HEK293 (cell line): ENCODE data around the gene HAT1.
A peak's percentile ranks its signal among the peaks of the same experiment; 100 is the strongest.
"Not testable (repeated sequence)": the region's sequence is repeated elsewhere in the genome, so short reads cannot be mapped to it uniquely, and the experiment has no call there.

ENCODE experiments used
- CTCF ChIA-PET: fragments of 350-600 bp; formaldehyde crosslinking; extraction: SDS; loops from one replicate; lab custom pipeline; 2021; ENCODE audit warnings: antibody characterized with exemption; lab: Yijun Ruan, JAX
- POLR2A ChIA-PET: fragments of 300-600 bp; formaldehyde crosslinking; extraction: SDS; loops from one replicate; lab custom pipeline; 2020; ENCODE audit warnings: antibody characterized with exemption, inconsistent platforms; lab: Yijun Ruan, JAX
- H3K27ac ChIP-seq: fragments of 200-500 bp; sonication (Bioruptor generic); 2 replicates; pipeline ENCODE4 v1.5.1; 2014; ENCODE audit warnings: low read depth, low read length, control low read depth, inconsistent platforms; ENCODE audit errors: extremely low read depth
- H3K36me3 ChIP-seq, 2 experiments: fragments of 200-500 bp in 1 of 2; sonication (Bioruptor generic) in 1 of 2; 1 replicate in 1 of 2; 2 replicates in 1 of 2; pipeline ENCODE4 v1.5.1; 2014 to 2017; ENCODE audit warnings: inconsistent platforms in 2 of 2, low read length in 2 of 2; ENCODE audit not compliant: control insufficient read depth in 2 of 2, insufficient read depth in 1 of 2
- H3K4me1 ChIP-seq: fragments of 200-500 bp; sonication (Bioruptor generic); 2 replicates; pipeline ENCODE4 v1.5.1; 2014; ENCODE audit warnings: mild to moderate bottlenecking, low read length, inconsistent platforms; ENCODE audit not compliant: control insufficient read depth, insufficient read depth
- H3K4me3 ChIP-seq: 2 replicates; pipeline ENCODE4 v1.5.1; 2011; ENCODE audit warnings: low read depth, mild to moderate bottlenecking, control low read depth, low read length, moderate library complexity
- H3K9me3 ChIP-seq: fragments of 200-500 bp; sonication (Bioruptor generic); 2 replicates; pipeline ENCODE4 v1.5.1; 2014; ENCODE audit warnings: low read depth, low read length, inconsistent platforms; ENCODE audit not compliant: control insufficient read depth, insufficient read depth
- YY2 ChIP-seq: fragments of 450-650 bp; formaldehyde crosslinking; IDR thresholded peaks from 2 replicates; pipeline ENCODE4 v1.5.1; 2016; ENCODE audit warnings: missing biosample characterization, missing genetic modification characterization
- ZBTB1 ChIP-seq: fragments of 450-650 bp; formaldehyde crosslinking; IDR thresholded peaks from 2 replicates; pipeline ENCODE4 v1.5.1; 2016; ENCODE audit warnings: missing biosample characterization, missing genetic modification characterization
- ZNF121 ChIP-seq: fragments of 450-650 bp; formaldehyde crosslinking; IDR thresholded peaks from 2 replicates; pipeline ENCODE4 v1.5.1; 2016; ENCODE audit warnings: missing biosample characterization, missing genetic modification characterization
- ZNF175 ChIP-seq: fragments of 450-650 bp; formaldehyde crosslinking; IDR thresholded peaks from 2 replicates; pipeline ENCODE4 v1.5.1; 2016; ENCODE audit warnings: missing biosample characterization, missing genetic modification characterization
- ZNF24 ChIP-seq: fragments of 450-650 bp; formaldehyde crosslinking; IDR thresholded peaks from 2 replicates; pipeline ENCODE4 v1.5.1; 2016; ENCODE audit warnings: missing biosample characterization, missing genetic modification characterization
- ZNF366 ChIP-seq: fragments of 450-650 bp; formaldehyde crosslinking; conservative IDR thresholded peaks from 2 replicates; pipeline ENCODE4 v1.5.1; 2016; ENCODE audit warnings: missing biosample characterization, missing genetic modification characterization
- ZNF404 ChIP-seq: fragments of 450-650 bp; formaldehyde crosslinking; IDR thresholded peaks from 2 replicates; pipeline ENCODE4 v1.5.1; 2017; ENCODE audit warnings: missing biosample characterization, missing genetic modification characterization
- ZNF426 ChIP-seq: fragments of 450-650 bp; formaldehyde crosslinking; IDR thresholded peaks from 2 replicates; pipeline ENCODE4 v1.5.1; 2017; ENCODE audit warnings: missing biosample characterization, missing genetic modification characterization, mild to moderate bottlenecking, inconsistent platforms, moderate library complexity
- ZNF529 ChIP-seq: fragments of 450-650 bp; formaldehyde crosslinking; IDR thresholded peaks from 2 replicates; pipeline ENCODE4 v1.5.1; 2017; ENCODE audit warnings: missing genetic modification characterization, missing biosample characterization; ENCODE audit not compliant: insufficient replicate concordance
- ZNF585B ChIP-seq: fragments of 450-650 bp; formaldehyde crosslinking; IDR thresholded peaks from 2 replicates; pipeline ENCODE4 v1.5.1; 2016; ENCODE audit warnings: missing biosample characterization, missing genetic modification characterization
- ZNF664 ChIP-seq: fragments of 450-650 bp; formaldehyde crosslinking; IDR thresholded peaks from 2 replicates; pipeline ENCODE4 v1.5.1; 2016; ENCODE audit warnings: missing biosample characterization, missing genetic modification characterization
- ZNF707 ChIP-seq: fragments of 450-650 bp; formaldehyde crosslinking; IDR thresholded peaks from 2 replicates; pipeline ENCODE4 v1.5.1; 2016; ENCODE audit warnings: missing biosample characterization, missing genetic modification characterization
- ZSCAN16 ChIP-seq: fragments of 450-650 bp; formaldehyde crosslinking; IDR thresholded peaks from 2 replicates; pipeline ENCODE4 v1.5.1; 2016; ENCODE audit warnings: missing biosample characterization, missing genetic modification characterization
- TF ChIP-seq, protein P1 (sequence below): fragments of 450-650 bp; formaldehyde crosslinking; IDR thresholded peaks from 2 replicates; pipeline ENCODE4 v1.5.1; 2016; ENCODE audit warnings: missing biosample characterization, missing genetic modification characterization
- TF ChIP-seq, protein P2 (sequence below): fragments of 450-650 bp; formaldehyde crosslinking; IDR thresholded peaks from 2 replicates; pipeline ENCODE4 v1.5.1; 2016; ENCODE audit warnings: missing biosample characterization, missing genetic modification characterization
- TF ChIP-seq, protein P3 (sequence below): fragments of 450-650 bp; formaldehyde crosslinking; conservative IDR thresholded peaks from 2 replicates; pipeline ENCODE4 v1.5.1; 2016; ENCODE audit warnings: low read depth, missing biosample characterization, missing genetic modification characterization

The HAT1 gene

DNA sequence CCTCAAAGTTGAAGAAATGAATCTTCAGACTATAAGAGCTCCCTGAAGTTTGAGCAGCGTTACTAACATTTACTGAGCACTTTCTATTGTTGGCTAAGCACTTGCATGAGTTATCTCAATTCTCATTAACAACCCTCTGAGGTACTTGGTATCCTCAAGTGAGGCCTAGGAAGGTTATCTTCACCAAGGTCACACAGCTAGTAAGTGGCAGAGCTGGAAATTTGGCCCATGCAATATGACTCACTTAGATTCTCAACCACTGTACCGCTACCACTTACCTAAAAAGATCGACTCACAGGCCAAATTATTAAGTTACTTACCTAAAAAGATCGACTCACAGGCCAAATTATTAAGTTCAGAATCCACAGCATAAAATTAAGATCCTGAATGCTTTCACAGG is 68.8 kb downstream of the HAT1 start:
- ChIA-PET POLR2A (no interaction called here), CTCF (no interaction called here)
- TF ChIP-seq ZNF426 (tag by site-specific recombination) = no peak
- TF ChIP-seq ZSCAN16 (tag by site-specific recombination) = peak; percentile 70; the same call in 1 of the 2 replicates
- H3K4me1 ChIP-seq = no peaks in the 10 kb centered on the region
- H3K9me3 ChIP-seq = no peaks in the 10 kb centered on the region
- H3K27ac ChIP-seq = no peak overlapping the region
- H3K36me3 ChIP-seq = no peaks in the 10 kb centered on the region; a peak in 1 of 3 replicates
- no peak overlapping the region for H3K4me3 ChIP-seq

DNA sequence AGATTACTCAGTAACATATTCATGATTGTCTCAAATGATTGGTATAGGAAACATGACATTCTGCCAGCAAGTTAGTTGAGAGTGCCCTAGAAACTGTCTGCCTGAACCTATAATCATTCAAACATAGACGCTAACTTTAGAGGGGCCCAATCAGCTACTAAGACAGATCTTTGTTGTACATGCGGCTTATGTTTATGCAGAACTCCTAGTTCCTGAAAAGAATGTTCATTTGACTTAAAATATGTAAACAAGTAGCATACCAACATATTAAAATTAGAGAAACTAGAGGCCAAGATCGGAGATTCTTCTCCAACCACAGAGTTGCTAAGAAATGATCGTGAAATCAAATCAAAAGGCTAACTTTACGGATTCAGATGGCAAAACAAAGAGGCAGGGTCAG is 73.3 kb downstream of the HAT1 start:
- H3K4me3 ChIP-seq = no peak overlapping the region
- no peaks in the 10 kb centered on the region for H3K36me3 ChIP-seq
- no peaks in the 10 kb centered on the region for H3K9me3 ChIP-seq
- no peak for TF ChIP-seq ZNF707 (tag by site-specific recombination)
- TF ChIP-seq ZNF664 = no peak
- TF ChIP-seq, protein P1, sequence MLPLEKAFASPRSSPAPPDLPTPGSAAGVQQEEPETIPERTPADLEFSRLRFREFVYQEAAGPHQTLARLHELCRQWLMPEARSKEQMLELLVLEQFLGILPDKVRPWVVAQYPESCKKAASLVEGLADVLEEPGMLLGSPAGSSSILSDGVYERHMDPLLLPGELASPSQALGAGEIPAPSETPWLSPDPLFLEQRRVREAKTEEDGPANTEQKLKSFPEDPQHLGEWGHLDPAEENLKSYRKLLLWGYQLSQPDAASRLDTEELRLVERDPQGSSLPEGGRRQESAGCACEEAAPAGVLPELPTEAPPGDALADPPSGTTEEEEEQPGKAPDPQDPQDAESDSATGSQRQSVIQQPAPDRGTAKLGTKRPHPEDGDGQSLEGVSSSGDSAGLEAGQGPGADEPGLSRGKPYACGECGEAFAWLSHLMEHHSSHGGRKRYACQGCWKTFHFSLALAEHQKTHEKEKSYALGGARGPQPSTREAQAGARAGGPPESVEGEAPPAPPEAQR (tag by site-specific recombination) = no peak
- TF ChIP-seq, protein P2, sequence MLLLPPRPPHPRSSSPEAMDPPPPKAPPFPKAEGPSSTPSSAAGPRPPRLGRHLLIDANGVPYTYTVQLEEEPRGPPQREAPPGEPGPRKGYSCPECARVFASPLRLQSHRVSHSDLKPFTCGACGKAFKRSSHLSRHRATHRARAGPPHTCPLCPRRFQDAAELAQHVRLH (tag by site-specific recombination) = no peak
- no peak for TF ChIP-seq ZNF24 (tag by site-specific recombination)
- TF ChIP-seq, all 188 proteins: peak for 0
- POLR2A ChIA-PET = interaction anchor here (1.0 kb wide), 1 partner anchor 90 kb away, joined by 4 read pairs; the partner anchor contains the start of gene DLX1
- H3K27ac ChIP-seq = no peak overlapping the region
- H3K4me1 ChIP-seq = 0 out of 2 replicates have a peak, but pooled peaks cover 2% of the 10 kb centered on the region
- CTCF ChIA-PET = interaction anchor here (1.2 kb wide), 1 partner anchor 19 kb away, joined by 3 read pairs; no protein-coding TSS in a partner anchor

DNA sequence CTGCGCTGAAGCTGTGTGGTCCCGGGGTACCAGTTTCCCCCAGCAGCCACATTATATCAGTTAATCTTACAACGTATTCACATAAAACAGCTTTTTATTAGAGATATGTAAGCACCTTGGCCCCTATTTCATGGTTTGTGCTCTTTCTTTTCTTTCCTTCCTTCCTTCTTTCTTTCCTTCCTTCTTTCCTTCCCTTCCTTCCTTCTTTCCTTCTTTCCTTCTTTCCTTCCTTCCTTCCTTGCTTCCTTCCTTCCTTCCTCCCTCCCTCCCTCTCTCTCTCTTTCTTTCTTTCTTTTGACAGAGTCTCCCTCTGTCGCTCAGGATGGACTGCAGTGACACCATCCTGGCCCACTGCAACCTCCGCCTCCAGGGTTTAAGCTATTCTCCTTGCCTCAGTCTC is 73.8 kb downstream of the HAT1 start:
- no peaks in the 10 kb centered on the region for H3K36me3 ChIP-seq
- POLR2A ChIA-PET = interaction anchor here (1.0 kb wide), 1 partner anchor 89 kb away, joined by 4 read pairs; the partner anchor contains the start of gene DLX1
- H3K4me1 ChIP-seq = 0 out of 2 replicates have a peak, but pooled peaks cover 2% of the 10 kb centered on the region
- TF ChIP-seq ZNF529 (no peak), ZNF404 (tag by site-specific recombination) (no peak), ZNF366 (tag by site-specific recombination) (peak; percentile 90)
- TF ChIP-seq, all 188 proteins: peak for 1
- no peaks in the 10 kb centered on the region for H3K9me3 ChIP-seq
- CTCF ChIA-PET = no interaction called here
- no peak overlapping the region for H3K27ac ChIP-seq
- H3K4me3 ChIP-seq = no peak overlapping the region

DNA sequence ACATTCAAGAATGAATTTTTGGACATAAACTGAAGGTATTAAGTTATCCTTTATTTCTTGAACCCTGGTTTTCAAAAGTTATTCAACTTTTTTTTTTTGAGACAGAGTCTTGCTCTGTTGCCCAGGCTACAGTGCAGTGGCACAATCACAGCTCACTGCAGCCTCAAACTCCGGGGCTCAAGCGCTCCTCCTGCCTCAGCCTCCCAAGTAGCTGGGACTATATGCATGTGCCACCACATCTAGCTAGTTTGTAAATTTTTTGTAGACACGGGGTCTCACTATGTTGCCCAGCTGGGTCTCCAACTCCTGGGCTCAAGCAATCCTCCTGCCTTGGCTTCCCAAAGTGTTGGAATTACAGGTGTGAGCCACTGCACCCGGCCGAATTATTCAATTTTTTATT is 74.8 kb downstream of the HAT1 start:
- ChIA-PET CTCF (interaction anchor here (0.5 kb wide), 1 partner anchor 132 kb away, joined by 3 read pairs; no protein-coding TSS in a partner anchor), POLR2A (interaction anchor here (1.7 kb wide), 1 partner anchor 106 kb away, joined by 7 read pairs; the partner anchor contains the start of gene DLX2)
- H3K36me3 ChIP-seq, H3K4me3 ChIP-seq, H3K4me1 ChIP-seq, H3K27ac ChIP-seq, H3K9me3 ChIP-seq: not testable (repeated sequence)
- peak; percentile 94 for TF ChIP-seq ZNF121 (tag by site-specific recombination)

DNA sequence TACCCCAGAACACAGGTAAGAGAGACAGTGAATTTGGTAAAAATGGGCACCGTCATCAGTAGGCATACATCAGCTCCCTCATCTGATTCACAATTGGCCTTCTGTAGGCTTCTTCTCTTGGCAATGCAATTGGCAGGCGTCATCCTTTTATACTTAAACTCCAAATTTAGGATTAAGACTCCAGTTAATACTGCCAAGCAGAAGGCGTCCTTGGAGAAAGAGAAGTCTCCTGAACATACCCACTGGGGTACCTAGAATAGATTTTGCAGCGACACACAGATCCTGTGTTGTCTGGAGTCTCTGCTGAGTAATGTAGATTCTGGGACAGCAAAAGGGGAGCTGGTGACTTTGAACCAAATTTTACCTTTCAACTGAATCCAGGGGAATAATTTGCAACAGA is 76.9 kb downstream of the HAT1 start:
- no peak for TF ChIP-seq ZBTB1
- no peak for TF ChIP-seq YY2 (tag by site-specific recombination)
- no peak for TF ChIP-seq ZNF585B
- TF ChIP-seq, protein P3, sequence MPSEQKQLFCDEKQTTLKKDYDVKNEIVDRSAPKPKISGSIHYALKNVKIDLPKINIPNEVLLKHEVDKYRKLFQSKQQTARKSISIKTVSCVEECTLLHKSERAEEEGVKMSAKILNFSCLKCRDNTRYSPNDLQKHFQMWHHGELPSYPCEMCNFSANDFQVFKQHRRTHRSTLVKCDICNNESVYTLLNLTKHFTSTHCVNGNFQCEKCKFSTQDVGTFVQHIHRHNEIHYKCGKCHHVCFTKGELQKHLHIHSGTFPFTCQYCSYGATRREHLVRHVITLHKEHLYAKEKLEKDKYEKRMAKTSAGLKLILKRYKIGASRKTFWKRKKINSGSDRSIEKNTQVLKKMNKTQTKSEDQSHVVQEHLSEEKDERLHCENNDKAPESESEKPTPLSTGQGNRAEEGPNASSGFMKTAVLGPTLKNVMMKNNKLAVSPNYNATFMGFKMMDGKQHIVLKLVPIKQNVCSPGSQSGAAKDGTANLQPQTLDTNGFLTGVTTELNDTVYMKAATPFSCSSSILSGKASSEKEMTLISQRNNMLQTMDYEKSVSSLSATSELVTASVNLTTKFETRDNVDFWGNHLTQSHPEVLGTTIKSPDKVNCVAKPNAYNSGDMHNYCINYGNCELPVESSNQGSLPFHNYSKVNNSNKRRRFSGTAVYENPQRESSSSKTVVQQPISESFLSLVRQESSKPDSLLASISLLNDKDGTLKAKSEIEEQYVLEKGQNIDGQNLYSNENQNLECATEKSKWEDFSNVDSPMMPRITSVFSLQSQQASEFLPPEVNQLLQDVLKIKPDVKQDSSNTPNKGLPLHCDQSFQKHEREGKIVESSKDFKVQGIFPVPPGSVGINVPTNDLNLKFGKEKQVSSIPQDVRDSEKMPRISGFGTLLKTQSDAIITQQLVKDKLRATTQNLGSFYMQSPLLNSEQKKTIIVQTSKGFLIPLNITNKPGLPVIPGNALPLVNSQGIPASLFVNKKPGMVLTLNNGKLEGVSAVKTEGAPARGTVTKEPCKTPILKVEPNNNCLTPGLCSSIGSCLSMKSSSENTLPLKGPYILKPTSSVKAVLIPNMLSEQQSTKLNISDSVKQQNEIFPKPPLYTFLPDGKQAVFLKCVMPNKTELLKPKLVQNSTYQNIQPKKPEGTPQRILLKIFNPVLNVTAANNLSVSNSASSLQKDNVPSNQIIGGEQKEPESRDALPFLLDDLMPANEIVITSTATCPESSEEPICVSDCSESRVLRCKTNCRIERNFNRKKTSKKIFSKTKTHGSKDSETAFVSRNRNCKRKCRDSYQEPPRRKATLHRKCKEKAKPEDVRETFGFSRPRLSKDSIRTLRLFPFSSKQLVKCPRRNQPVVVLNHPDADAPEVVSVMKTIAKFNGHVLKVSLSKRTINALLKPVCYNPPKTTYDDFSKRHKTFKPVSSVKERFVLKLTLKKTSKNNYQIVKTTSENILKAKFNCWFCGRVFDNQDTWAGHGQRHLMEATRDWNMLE (tag by site-specific recombination) = no peak
- no peak for TF ChIP-seq ZNF175
- TF ChIP-seq, all 188 proteins: peak for 0
- Histone ChIP-seq H3K9me3 (no peaks in the 10 kb centered on the region), H3K4me1 (0 out of 2 replicates have a peak, but pooled peaks cover 2% of the 10 kb centered on the region), H3K36me3 (no peaks in the 10 kb centered on the region), H3K27ac (peak overlapping the region; percentile 27; the same call in 1 of the 2 replicates), H3K4me3 (peak overlapping the region; percentile 90)
- ChIA-PET POLR2A (interaction anchor here (0.6 to 1.2 kb wide), 2 partner anchors 86 to 94 kb away, joined by 4 to 9 read pairs; partner anchors contain the start of gene DLX1), CTCF (no interaction called here)
